ENCODE data around the gene MTR. TPM values are rescaled to one million over a fixed set of nuclear protein-coding genes. Genes with fewer than 3 reads are reported as not detected.

The MTR gene
- total RNA-seq, 1 donor from 2014 or later, result 59.2 TPM

GRCh38 chr1:236862219-236862591 lies 67.1 kb downstream of the MTR start:
- peaks cover 5% of the 10 kb centered on the region for H3K9me3 Mint-ChIP-seq
- peaks cover 84% of the 10 kb centered on the region for H3K36me3 Mint-ChIP-seq (ENCODE audit: low read depth)

GRCh38 chr1:236862615-236863211 lies 67.6 kb downstream of the MTR start:
- no peak overlapping the region for H3K27ac Mint-ChIP-seq
- peaks cover 84% of the 10 kb centered on the region for H3K36me3 Mint-ChIP-seq (ENCODE audit: low read depth)
- no peak overlapping the region for H3K4me3 Mint-ChIP-seq (ENCODE audit: low read depth)
- H3K27me3 Mint-ChIP-seq (ENCODE audit: low read depth), result no peaks in the 10 kb centered on the region
- peaks cover 23% of the 10 kb centered on the region for H3K4me1 Mint-ChIP-seq (ENCODE audit: low read depth)
- H3K9me3 Mint-ChIP-seq, result peaks cover 2% of the 10 kb centered on the region
- no peak for DNase-seq (ENCODE audit: low spot score)
- intact Hi-C loops (cut with micrococcal nuclease), result loop anchor here (10.0 kb wide), 1 partner anchor 258 kb away; the partner anchor contains the start of gene HEATR1

More at GRCh38 chr1:236862219-236862591, 67.1 kb downstream of the MTR start:
- Mint-ChIP-seq H3K4me3 (ENCODE audit: low read depth) (no peak overlapping the region), H3K4me1 (ENCODE audit: low read depth) (peaks cover 25% of the 10 kb centered on the region), H3K27ac (no peak overlapping the region), H3K27me3 (ENCODE audit: low read depth) (no peaks in the 10 kb centered on the region)
- intact Hi-C loops (cut with micrococcal nuclease), result loop anchor here (10.0 kb wide), 1 partner anchor 257 kb away; the partner anchor contains the start of gene HEATR1
- DNase-seq (ENCODE audit: low spot score), result no peak

- Mint-ChIP-seq H3K27me3 (ENCODE audit: low read depth) (no peaks in the 10 kb centered on the region), H3K36me3 (ENCODE audit: low read depth) (peaks cover 78% of the 10 kb centered on the region), H3K27ac (no peak overlapping the region), H3K4me1 (ENCODE audit: low read depth) (peaks cover 16% of the 10 kb centered on the region), H3K9me3 (no peaks in the 10 kb centered on the region), H3K4me3 (ENCODE audit: low read depth) (no peak overlapping the region)
- DNase-seq (ENCODE audit: low spot score), result no peak
- intact Hi-C loops (cut with micrococcal nuclease), result loop anchor here (10.0 kb wide), 1 partner anchor 259 kb away; the partner anchor contains the start of gene HEATR1
Observed at GRCh38 chr1:236864211-236864610, 69.1 kb downstream of the MTR start.

DNA sequence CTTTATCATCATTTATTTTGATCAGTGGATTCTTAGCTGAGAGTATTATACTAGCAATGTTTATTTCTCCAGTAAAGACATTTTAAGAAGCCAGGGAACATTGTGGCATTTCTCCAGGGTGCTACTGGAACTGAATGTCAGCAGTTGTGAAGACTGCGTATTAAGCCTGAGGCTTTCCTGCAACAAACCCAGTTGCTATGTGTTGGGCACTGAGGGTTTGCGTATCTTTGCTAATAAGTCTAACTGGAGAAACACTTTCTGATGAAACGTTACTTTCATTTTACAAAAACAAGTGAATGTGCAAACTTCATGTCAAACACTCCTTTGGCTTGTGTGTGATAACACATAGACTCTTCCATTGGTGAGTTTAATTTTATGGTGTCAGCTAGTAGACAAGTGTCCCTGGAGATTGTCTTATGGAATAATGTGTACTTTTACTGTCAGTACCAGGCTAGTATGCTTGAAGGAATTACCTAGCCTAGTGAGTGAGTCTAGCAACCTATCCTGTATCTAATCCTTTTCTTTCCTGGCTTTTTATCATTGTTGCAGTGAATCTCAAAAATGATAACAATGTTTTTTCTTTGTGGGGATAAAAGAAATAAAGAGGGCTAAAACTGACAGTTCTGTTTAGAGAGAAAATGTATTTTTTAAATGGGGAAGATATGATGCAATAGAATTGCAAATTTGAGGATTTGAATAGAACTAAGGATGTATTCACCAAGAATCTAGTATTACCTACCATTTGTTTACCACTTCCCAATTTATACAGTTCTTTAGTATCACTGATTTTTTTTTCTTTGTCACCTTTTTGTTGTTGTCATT lies 70.1 kb downstream of the MTR start:
- H3K27me3 Mint-ChIP-seq (ENCODE audit: low read depth), result no peaks in the 10 kb centered on the region
- no peak for DNase-seq (ENCODE audit: low spot score)
- no peak overlapping the region for H3K4me3 Mint-ChIP-seq (ENCODE audit: low read depth)
- H3K27ac Mint-ChIP-seq, result no peak overlapping the region
- intact Hi-C loops (cut with micrococcal nuclease), result loop anchor here (5.0 to 10.0 kb wide), 2 partner anchors 68 to 260 kb away; partner anchors contain the start of genes HEATR1 and MTR
- H3K4me1 Mint-ChIP-seq (ENCODE audit: low read depth), result peaks cover 18% of the 10 kb centered on the region
- H3K36me3 Mint-ChIP-seq (ENCODE audit: low read depth), result peaks cover 78% of the 10 kb centered on the region
- no peaks in the 10 kb centered on the region for H3K9me3 Mint-ChIP-seq

DNA sequence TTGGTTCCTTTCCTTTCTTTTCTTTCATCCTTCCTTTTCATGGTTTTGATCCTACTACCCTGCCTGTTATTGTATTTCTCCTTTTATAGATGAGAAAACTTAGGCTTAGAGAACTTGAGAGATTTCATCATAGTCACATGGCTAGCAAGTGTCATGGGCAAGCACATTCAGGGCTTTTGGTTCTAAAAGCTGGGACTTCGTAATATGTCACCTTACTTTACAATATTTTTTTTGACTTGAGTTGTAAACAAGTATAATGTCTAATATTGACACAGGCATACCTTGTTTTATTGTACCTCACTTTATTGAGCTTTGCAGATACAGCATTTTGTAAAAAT lies 70.7 kb downstream of the MTR start:
- no peaks in the 10 kb centered on the region for H3K9me3 Mint-ChIP-seq
- intact Hi-C loops (cut with micrococcal nuclease), result loop anchor here (5.0 to 10.0 kb wide), 2 partner anchors 68 to 261 kb away; partner anchors contain the start of genes HEATR1 and MTR
- peaks cover 24% of the 10 kb centered on the region for H3K4me1 Mint-ChIP-seq (ENCODE audit: low read depth)
- H3K27ac Mint-ChIP-seq, result no peak overlapping the region
- H3K36me3 Mint-ChIP-seq (ENCODE audit: low read depth), result peaks cover 79% of the 10 kb centered on the region
- no peak for DNase-seq (ENCODE audit: low spot score)
- H3K27me3 Mint-ChIP-seq (ENCODE audit: low read depth), result no peaks in the 10 kb centered on the region
- no peak overlapping the region for H3K4me3 Mint-ChIP-seq (ENCODE audit: low read depth)

DNA sequence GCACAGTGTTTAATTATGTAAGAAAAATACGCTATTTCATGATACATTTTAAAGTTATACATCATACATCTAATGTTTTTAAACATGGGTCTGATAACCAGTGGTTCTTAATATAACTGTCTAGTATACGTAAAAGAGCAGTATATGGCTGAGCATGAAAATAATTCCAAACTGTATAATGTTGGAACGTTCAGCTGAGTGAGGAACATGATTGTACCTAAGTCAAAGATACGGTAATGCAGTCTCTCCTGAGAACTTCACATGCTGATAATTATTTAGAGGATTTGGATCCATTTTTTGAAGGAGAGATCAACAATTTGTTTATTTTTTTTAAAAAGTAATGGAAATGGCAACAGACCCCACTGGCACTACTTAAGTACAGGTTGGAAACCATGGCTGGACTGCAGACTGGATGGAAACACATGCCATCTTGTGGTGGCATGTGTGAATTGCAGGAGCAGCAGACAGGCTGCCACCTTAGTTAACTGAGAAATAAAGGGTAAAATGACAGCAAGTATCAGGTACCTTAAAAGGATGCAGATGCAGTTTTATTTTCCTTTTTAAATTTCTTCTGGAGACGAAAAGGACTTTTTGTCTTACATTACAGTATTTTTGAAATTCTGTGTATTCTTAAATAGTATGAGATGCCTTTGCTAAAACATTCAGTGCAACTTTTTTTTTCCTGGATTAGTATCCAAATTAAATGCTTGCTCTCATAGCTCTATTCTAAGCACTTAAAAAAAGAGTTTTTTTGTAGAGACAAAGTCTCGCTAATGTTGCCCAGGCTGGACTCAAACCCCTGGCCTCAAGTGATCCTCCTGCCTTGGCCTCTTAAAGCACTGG lies 73.8 kb downstream of the MTR start:
- H3K4me3 Mint-ChIP-seq (ENCODE audit: low read depth), result no peak overlapping the region
- H3K4me1 Mint-ChIP-seq (ENCODE audit: low read depth), result peaks cover 17% of the 10 kb centered on the region
- no peaks in the 10 kb centered on the region for H3K27me3 Mint-ChIP-seq (ENCODE audit: low read depth)
- peaks cover 71% of the 10 kb centered on the region for H3K36me3 Mint-ChIP-seq (ENCODE audit: low read depth)
- no peaks in the 10 kb centered on the region for H3K9me3 Mint-ChIP-seq
- no peak overlapping the region for H3K27ac Mint-ChIP-seq
- peak; percentile 18 for DNase-seq (ENCODE audit: low spot score)
- intact Hi-C loops (cut with micrococcal nuclease), result loop anchor here (1.0 to 10.0 kb wide), 4 partner anchors 72 to 764 kb away; partner anchors contain the start of genes HEATR1 and MTR

DNA sequence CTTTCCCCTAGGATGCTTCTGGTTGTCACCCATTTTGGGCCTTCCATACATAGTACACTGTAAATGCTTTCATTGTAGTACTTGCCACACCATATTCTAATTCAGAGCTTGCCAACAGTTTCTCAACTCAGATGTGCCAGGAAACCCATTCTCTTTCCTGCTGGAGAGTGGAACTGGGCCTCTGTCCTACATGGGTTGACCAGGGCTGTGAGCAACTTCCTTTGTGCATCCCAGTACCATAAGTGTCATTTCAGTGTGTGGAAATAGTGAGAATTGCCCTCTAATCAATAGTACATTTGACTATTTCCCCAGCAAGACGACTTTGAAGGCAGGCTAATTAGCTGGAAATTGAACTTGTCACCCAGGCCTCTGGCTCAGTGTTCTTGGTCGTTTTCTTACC lies 74.8 kb downstream of the MTR start:
- Mint-ChIP-seq H3K9me3 (no peaks in the 10 kb centered on the region), H3K36me3 (ENCODE audit: low read depth) (peaks cover 73% of the 10 kb centered on the region), H3K4me3 (ENCODE audit: low read depth) (no peak overlapping the region), H3K27me3 (ENCODE audit: low read depth) (no peaks in the 10 kb centered on the region), H3K4me1 (ENCODE audit: low read depth) (peaks cover 17% of the 10 kb centered on the region), H3K27ac (no peak overlapping the region)
- intact Hi-C loops (cut with micrococcal nuclease), result loop anchor here (1.0 to 10.0 kb wide), 4 partner anchors 73 to 765 kb away; partner anchors contain the start of genes HEATR1 and MTR
- no peak for DNase-seq (ENCODE audit: low spot score)

GRCh38 chr1:236870721-236871120 lies 75.6 kb downstream of the MTR start:
- intact Hi-C loops (cut with micrococcal nuclease), result no loop called here
- Mint-ChIP-seq H3K4me1 (ENCODE audit: low read depth) (peaks cover 16% of the 10 kb centered on the region), H3K36me3 (ENCODE audit: low read depth) (peaks cover 74% of the 10 kb centered on the region), H3K27me3 (ENCODE audit: low read depth) (no peaks in the 10 kb centered on the region), H3K27ac (peak overlapping the region; percentile 30), H3K4me3 (ENCODE audit: low read depth) (no peak overlapping the region), H3K9me3 (no peaks in the 10 kb centered on the region)
- no peak for DNase-seq (ENCODE audit: low spot score)

GRCh38 chr1:236872075-236872666 lies 77.1 kb downstream of the MTR start:
- no peak overlapping the region for H3K27ac Mint-ChIP-seq
- intact Hi-C loops (cut with micrococcal nuclease), result no loop called here

GRCh38 chr1:236875975-236876374 lies 80.9 kb downstream of the MTR start:
- intact Hi-C loops (cut with micrococcal nuclease), result no loop called here
- Mint-ChIP-seq H3K9me3 (no peaks in the 10 kb centered on the region), H3K36me3 (ENCODE audit: low read depth) (peaks cover 69% of the 10 kb centered on the region)

More at GRCh38 chr1:236872075-236872666, 77.1 kb downstream of the MTR start:
- Mint-ChIP-seq H3K9me3 (no peaks in the 10 kb centered on the region), H3K4me3 (ENCODE audit: low read depth) (no peak overlapping the region), H3K4me1 (ENCODE audit: low read depth) (peaks cover 18% of the 10 kb centered on the region), H3K36me3 (ENCODE audit: low read depth) (peaks cover 75% of the 10 kb centered on the region), H3K27me3 (ENCODE audit: low read depth) (no peaks in the 10 kb centered on the region)
- DNase-seq (ENCODE audit: low spot score), result no peak

GRCh38 chr1:236877661-236878060 lies 82.6 kb downstream of the MTR start:
- Mint-ChIP-seq H3K27ac (no peak overlapping the region), H3K9me3 (no peaks in the 10 kb centered on the region), H3K4me1 (ENCODE audit: low read depth) (peaks cover 3% of the 10 kb centered on the region), H3K36me3 (ENCODE audit: low read depth) (peaks cover 59% of the 10 kb centered on the region), H3K27me3 (ENCODE audit: low read depth) (no peaks in the 10 kb centered on the region), H3K4me3 (ENCODE audit: low read depth) (no peak overlapping the region)
- intact Hi-C loops (cut with micrococcal nuclease), result no loop called here
- DNase-seq (ENCODE audit: low spot score), result no peak

More at GRCh38 chr1:236875975-236876374, 80.9 kb downstream of the MTR start:
- no peak overlapping the region for H3K27ac Mint-ChIP-seq
- H3K4me3 Mint-ChIP-seq (ENCODE audit: low read depth), result no peak overlapping the region
- H3K27me3 Mint-ChIP-seq (ENCODE audit: low read depth), result no peaks in the 10 kb centered on the region
- DNase-seq (ENCODE audit: low spot score), result no peak
- peaks cover 5% of the 10 kb centered on the region for H3K4me1 Mint-ChIP-seq (ENCODE audit: low read depth)

DNA sequence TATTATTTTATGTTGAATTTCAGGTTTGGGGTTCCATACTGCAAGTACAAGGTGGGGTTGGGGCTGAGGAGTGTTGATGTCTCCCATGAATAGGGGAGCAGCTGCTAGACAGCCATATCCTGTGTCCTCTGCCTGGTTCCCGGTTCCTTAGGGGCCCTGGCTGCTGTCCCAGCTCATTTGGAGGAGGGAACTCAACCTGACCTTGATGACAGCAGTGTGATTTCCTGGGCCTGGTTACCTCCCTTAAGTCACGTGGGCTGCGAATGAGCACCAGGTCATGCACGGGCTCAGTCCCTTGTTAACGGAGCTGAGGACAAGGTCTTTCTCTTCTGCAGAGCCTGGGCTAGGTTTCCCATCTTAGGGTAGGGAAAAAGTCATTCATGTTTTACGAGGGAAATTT lies 85.1 kb downstream of the MTR start:
- no peak for DNase-seq (ENCODE audit: low spot score)
- H3K4me3 Mint-ChIP-seq (ENCODE audit: low read depth), result no peak overlapping the region
- no peaks in the 10 kb centered on the region for H3K9me3 Mint-ChIP-seq
- H3K27ac Mint-ChIP-seq, result no peak overlapping the region
- intact Hi-C loops (cut with micrococcal nuclease), result no loop called here
- peaks cover 3% of the 10 kb centered on the region for H3K4me1 Mint-ChIP-seq (ENCODE audit: low read depth)
- H3K36me3 Mint-ChIP-seq (ENCODE audit: low read depth), result peaks cover 61% of the 10 kb centered on the region
- H3K27me3 Mint-ChIP-seq (ENCODE audit: low read depth), result no peaks in the 10 kb centered on the region
